Measurements from ENCODE around the gene CAPN1.

DNA sequence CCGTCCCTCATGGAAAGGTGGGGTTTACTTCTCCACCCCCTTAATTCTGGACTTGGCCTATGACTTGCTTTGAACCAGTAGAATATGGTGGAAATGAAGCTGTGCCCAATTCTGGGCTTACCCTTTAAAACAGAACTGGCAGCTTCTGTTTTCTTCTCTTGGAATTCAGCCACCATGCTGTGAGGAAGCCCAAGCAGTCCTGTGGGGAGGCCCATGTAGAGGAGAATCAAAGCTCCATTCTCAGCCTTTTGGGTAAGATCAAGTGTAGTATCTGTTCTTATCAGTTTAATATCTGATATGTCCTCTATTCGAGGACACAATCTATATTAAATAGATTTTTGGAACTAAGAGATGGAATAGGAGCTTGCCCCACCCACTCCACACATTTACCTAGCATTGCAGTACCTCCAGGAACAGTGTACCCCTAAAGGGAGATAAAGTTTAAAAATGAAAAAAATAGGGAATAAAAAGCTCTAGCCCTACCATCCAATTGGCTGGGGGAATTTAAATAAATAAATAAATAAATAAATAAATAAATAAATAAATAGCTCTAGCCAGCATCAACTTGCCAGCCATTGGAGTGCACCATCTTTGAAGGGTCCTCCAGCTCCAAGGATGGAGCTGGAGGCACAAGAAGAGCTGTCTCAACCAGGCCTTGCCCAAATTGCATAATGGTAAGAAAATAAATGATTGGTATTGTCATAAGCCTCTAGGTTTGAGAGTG, 34.2 kb upstream of the CAPN1 start:
- TF ChIP-seq, protein P1, sequence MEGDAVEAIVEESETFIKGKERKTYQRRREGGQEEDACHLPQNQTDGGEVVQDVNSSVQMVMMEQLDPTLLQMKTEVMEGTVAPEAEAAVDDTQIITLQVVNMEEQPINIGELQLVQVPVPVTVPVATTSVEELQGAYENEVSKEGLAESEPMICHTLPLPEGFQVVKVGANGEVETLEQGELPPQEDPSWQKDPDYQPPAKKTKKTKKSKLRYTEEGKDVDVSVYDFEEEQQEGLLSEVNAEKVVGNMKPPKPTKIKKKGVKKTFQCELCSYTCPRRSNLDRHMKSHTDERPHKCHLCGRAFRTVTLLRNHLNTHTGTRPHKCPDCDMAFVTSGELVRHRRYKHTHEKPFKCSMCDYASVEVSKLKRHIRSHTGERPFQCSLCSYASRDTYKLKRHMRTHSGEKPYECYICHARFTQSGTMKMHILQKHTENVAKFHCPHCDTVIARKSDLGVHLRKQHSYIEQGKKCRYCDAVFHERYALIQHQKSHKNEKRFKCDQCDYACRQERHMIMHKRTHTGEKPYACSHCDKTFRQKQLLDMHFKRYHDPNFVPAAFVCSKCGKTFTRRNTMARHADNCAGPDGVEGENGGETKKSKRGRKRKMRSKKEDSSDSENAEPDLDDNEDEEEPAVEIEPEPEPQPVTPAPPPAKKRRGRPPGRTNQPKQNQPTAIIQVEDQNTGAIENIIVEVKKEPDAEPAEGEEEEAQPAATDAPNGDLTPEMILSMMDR (IDR thresholded peaks at IDR 0.05): no peak
- no peak for TF ChIP-seq EZH2 (IDR thresholded peaks at IDR 0.05; ENCODE audit: borderline replicate concordance, insufficient read depth, low read depth, low read length, poor library complexity, severe bottlenecking)
